ENCODE data around the gene MAP3K4. TPM values are rescaled to one million over a fixed set of nuclear protein-coding genes. Genes with fewer than 3 reads are reported as not detected.

The MAP3K4 gene
- total RNA-seq, 1 donor from 2014 or later: 25.5 TPM

- Mint-ChIP-seq H3K9me3 (ENCODE audit: low read depth) (peaks cover 47% of the 10 kb centered on the region), H3K36me3 (ENCODE audit: low read depth) (peaks cover 56% of the 10 kb centered on the region), H3K27me3 (ENCODE audit: low read depth) (no peaks in the 10 kb centered on the region), H3K27ac (ENCODE audit: unreplicated experiment) (no peak overlapping the region), H3K4me3 (ENCODE audit: unreplicated experiment) (no peak overlapping the region), H3K4me1 (ENCODE audit: low read depth) (no peaks in the 10 kb centered on the region)
- no peak for DNase-seq (ENCODE audit: low spot score)
- TF ChIP-seq, protein P1, sequence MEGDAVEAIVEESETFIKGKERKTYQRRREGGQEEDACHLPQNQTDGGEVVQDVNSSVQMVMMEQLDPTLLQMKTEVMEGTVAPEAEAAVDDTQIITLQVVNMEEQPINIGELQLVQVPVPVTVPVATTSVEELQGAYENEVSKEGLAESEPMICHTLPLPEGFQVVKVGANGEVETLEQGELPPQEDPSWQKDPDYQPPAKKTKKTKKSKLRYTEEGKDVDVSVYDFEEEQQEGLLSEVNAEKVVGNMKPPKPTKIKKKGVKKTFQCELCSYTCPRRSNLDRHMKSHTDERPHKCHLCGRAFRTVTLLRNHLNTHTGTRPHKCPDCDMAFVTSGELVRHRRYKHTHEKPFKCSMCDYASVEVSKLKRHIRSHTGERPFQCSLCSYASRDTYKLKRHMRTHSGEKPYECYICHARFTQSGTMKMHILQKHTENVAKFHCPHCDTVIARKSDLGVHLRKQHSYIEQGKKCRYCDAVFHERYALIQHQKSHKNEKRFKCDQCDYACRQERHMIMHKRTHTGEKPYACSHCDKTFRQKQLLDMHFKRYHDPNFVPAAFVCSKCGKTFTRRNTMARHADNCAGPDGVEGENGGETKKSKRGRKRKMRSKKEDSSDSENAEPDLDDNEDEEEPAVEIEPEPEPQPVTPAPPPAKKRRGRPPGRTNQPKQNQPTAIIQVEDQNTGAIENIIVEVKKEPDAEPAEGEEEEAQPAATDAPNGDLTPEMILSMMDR (IDR thresholded peaks at IDR 0.05): no peak
These were observed 135.6 kb downstream of the MAP3K4 start for GRCh38 chr6:161127071-161127740.

DNA sequence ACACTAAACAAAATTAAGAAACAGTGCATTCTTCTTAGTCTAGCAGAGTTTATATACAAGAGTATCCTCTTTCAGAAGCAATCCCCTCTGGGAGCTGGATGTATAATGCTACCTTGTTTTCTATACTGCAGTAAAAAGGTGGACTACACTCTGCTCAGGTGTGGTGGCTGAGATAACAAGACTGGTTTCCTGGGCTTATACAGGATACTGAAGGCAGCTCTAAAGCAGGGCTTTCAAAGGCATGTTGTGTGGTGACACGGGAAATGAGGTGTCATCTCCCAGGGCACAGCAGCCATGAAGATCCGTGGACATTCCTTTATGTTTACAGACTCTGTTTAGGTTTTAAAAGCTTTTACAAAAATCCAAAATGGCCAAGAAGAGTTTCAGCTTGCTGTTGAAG, 136.7 kb downstream of the MAP3K4 start:
- Mint-ChIP-seq H3K4me1 (ENCODE audit: low read depth) (no peaks in the 10 kb centered on the region), H3K4me3 (ENCODE audit: unreplicated experiment) (no peak overlapping the region), H3K36me3 (ENCODE audit: low read depth) (peaks cover 49% of the 10 kb centered on the region), H3K27ac (ENCODE audit: unreplicated experiment) (no peak overlapping the region), H3K9me3 (ENCODE audit: low read depth) (peaks cover 37% of the 10 kb centered on the region), H3K27me3 (ENCODE audit: low read depth) (no peaks in the 10 kb centered on the region)
- no peak for DNase-seq (ENCODE audit: low spot score)
- TF ChIP-seq, protein P1 (IDR thresholded peaks at IDR 0.05): no peak

DNA sequence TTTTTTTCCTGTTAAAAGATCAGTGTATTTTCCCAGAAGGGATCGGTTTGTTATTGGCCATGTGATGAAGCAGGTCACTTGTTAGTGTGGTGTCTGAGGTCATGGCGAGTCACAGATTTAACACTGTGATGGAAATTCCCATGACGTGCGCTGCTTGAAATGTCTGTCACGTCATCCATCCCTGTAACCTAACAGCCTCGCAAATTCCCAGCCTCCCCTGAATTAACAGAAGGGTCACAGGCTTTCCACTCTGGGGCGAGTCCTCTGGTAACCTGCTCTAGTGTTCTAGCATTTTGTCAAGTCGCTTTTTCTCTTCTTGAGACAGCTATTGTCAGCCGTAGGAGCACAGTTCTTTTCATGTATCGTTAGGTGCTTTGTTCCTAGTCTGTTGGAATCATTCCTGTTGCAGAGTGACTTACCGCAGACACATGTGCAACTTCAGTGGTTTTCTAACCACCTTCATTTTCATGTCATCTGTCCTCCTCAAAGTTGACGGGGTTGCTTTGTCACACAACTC, 137.2 kb downstream of the MAP3K4 start:
- no peak overlapping the region for H3K4me3 Mint-ChIP-seq (ENCODE audit: unreplicated experiment)
- TF ChIP-seq, protein P1 (IDR thresholded peaks at IDR 0.05): no peak
- H3K27ac Mint-ChIP-seq (ENCODE audit: unreplicated experiment): no peak overlapping the region
- H3K4me1 Mint-ChIP-seq (ENCODE audit: low read depth): no peaks in the 10 kb centered on the region
- H3K9me3 Mint-ChIP-seq (ENCODE audit: low read depth): peaks cover 32% of the 10 kb centered on the region
- no peak for DNase-seq (ENCODE audit: low spot score)
- H3K36me3 Mint-ChIP-seq (ENCODE audit: low read depth): peaks cover 44% of the 10 kb centered on the region
- H3K27me3 Mint-ChIP-seq (ENCODE audit: low read depth): no peaks in the 10 kb centered on the region

DNA sequence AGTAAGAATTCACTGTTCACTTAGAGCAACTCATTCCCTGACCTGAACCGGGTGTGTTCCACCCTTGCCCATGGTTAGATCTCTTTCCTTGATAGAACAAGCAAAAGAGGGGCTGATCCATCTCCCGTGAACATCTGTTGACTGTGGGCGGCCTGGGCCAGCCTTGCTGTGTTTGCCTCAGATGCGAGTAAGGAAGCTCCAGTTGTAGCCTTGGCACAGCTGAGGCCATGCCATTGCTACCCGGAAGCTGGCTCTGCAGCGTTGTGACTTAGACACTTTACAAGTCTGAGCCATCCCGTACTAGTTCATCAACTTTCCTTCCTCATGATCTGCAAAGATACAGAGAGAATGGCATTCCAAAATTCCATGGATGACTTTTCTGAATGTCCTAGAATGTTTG, 139.0 kb downstream of the MAP3K4 start:
- Mint-ChIP-seq H3K4me1 (ENCODE audit: low read depth) (no peaks in the 10 kb centered on the region), H3K9me3 (ENCODE audit: low read depth) (peaks cover 14% of the 10 kb centered on the region), H3K27me3 (ENCODE audit: low read depth) (no peaks in the 10 kb centered on the region), H3K4me3 (ENCODE audit: unreplicated experiment) (no peak overlapping the region), H3K36me3 (ENCODE audit: low read depth) (peaks cover 31% of the 10 kb centered on the region), H3K27ac (ENCODE audit: unreplicated experiment) (no peak overlapping the region)
- no peak for DNase-seq (ENCODE audit: low spot score)
- TF ChIP-seq, protein P1 (IDR thresholded peaks at IDR 0.05): no peak

GRCh38 chr6:161130967-161131766, 139.6 kb downstream of the MAP3K4 start:
- no peak for DNase-seq (ENCODE audit: low spot score)
- H3K9me3 Mint-ChIP-seq (ENCODE audit: low read depth): peaks cover 8% of the 10 kb centered on the region
- TF ChIP-seq, protein P1 (IDR thresholded peaks at IDR 0.05): no peak
- no peaks in the 10 kb centered on the region for H3K27me3 Mint-ChIP-seq (ENCODE audit: low read depth)
- H3K4me3 Mint-ChIP-seq (ENCODE audit: unreplicated experiment): no peak overlapping the region
- peaks cover 26% of the 10 kb centered on the region for H3K36me3 Mint-ChIP-seq (ENCODE audit: low read depth)
- no peak overlapping the region for H3K27ac Mint-ChIP-seq (ENCODE audit: unreplicated experiment)
- no peaks in the 10 kb centered on the region for H3K4me1 Mint-ChIP-seq (ENCODE audit: low read depth)

Data from chondrocyte (in vitro differentiated cells).